ENCODE data around the gene TFF3. TPM values are rescaled to one million over a fixed set of nuclear protein-coding genes. Genes with fewer than 3 reads are reported as not detected.

Gene TFF3
- polyA plus RNA-seq, 1 experiment, result not detected

DNA sequence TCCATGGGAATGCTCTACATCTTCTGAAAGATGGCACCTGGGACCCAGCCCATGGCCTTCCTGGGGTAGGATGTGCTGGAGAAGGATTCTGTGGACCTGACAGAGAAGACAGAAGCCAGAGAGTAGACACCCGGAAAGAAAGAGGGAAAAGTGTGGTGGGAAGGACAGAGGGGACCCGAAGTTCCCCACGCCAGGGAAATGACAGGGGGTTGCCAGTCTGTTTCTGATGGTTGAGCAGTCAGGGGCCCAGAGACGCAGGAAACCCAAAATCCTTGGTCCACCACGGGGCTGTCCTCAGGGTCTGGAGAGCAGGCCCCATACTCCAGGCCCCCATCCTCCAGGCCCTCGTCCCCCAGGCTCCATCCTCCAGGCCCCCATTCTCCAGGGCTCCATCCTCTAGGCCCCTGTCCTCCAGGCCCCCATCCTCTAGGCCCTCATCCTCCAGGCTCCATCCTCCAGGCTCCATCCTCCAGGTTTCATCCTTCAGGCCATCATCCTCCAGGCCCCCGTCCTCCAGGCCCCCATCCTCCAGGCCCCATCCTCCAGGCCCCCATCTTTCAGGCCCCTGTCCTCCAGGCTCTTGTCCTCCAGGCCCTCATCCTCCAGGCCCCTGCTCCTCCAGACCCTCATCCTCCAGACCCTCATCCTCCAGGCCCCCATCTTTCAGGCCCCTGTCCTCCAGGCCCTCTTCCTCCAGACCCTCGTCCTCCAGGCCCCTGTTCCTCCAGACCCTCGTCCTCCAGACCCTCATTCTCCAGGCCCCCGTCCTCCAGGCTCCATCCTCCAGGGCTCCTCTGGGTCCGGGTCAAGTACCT lies 36.6 kb upstream of the TFF3 start:
- Histone ChIP-seq H3K27me3 (ENCODE audit: control insufficient read depth, insufficient read depth, low read length) (no peaks in the 10 kb centered on the region), H3K27ac (ENCODE audit: low read depth, low read length) (no peak overlapping the region), H3K4me3 (ENCODE audit: low read depth, low read length) (no peak overlapping the region), H3K9me3 (ENCODE audit: control insufficient read depth, insufficient read depth, low read length) (peaks cover 5% of the 10 kb centered on the region; the same call in 1 of the 2 replicates)
- POLR2A ChIA-PET, result no interaction called here
- no peak for DNase-seq (ENCODE audit: low read depth, low spot score)
- TF ChIP-seq, protein P1, sequence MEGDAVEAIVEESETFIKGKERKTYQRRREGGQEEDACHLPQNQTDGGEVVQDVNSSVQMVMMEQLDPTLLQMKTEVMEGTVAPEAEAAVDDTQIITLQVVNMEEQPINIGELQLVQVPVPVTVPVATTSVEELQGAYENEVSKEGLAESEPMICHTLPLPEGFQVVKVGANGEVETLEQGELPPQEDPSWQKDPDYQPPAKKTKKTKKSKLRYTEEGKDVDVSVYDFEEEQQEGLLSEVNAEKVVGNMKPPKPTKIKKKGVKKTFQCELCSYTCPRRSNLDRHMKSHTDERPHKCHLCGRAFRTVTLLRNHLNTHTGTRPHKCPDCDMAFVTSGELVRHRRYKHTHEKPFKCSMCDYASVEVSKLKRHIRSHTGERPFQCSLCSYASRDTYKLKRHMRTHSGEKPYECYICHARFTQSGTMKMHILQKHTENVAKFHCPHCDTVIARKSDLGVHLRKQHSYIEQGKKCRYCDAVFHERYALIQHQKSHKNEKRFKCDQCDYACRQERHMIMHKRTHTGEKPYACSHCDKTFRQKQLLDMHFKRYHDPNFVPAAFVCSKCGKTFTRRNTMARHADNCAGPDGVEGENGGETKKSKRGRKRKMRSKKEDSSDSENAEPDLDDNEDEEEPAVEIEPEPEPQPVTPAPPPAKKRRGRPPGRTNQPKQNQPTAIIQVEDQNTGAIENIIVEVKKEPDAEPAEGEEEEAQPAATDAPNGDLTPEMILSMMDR (IDR thresholded peaks at IDR 0.05; ENCODE audit: low read depth, low read length), result no peak
- CTCF ChIA-PET, result no interaction called here

DNA sequence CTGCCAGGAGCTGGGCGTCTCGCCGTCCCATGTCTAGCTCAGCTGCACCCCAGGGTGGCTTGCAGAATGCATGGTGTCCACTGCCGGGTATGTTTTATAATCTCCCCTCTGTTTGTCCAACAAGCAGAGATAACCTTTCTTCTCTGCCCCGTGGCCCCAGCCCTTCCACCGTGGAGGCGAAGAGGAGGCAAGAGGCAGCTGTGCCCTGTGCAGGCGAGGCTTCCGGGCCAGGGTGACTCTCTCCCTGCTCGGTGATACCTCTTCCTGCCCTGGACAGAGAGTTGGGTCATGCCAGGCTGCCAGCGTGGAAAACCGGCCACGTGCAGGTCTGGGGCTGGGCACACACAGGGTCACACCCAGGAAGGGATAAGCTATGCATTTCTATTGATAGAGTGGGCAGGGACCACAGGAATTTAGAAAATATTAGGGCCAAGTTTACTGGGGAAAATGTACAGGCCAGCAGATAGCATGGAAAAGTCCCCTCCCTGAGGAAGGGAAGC lies 35.8 kb upstream of the TFF3 start, which contains the start of gene TFF2:
TSS of gene TFF2 (minus strand) at position 68 of the 500 bp plus-strand sequence. CDS start at position 31, 37 bp downstream.
- no peak for DNase-seq (ENCODE audit: low read depth, low spot score)
- Histone ChIP-seq H3K27ac (ENCODE audit: low read depth, low read length) (no peak within 1 kb of the TSS), H3K27me3 (ENCODE audit: control insufficient read depth, insufficient read depth, low read length) (no peaks in the 10 kb centered on the region), H3K9me3 (ENCODE audit: control insufficient read depth, insufficient read depth, low read length) (peaks cover 5% of the 10 kb centered on the region; the same call in 1 of the 2 replicates), H3K4me3 (ENCODE audit: low read depth, low read length) (no peak within 1 kb of the TSS)
- ChIA-PET CTCF (no interaction called here), POLR2A (no interaction called here)
- TF ChIP-seq, protein P1 (IDR thresholded peaks at IDR 0.05; ENCODE audit: low read depth, low read length), result no peak

DNA sequence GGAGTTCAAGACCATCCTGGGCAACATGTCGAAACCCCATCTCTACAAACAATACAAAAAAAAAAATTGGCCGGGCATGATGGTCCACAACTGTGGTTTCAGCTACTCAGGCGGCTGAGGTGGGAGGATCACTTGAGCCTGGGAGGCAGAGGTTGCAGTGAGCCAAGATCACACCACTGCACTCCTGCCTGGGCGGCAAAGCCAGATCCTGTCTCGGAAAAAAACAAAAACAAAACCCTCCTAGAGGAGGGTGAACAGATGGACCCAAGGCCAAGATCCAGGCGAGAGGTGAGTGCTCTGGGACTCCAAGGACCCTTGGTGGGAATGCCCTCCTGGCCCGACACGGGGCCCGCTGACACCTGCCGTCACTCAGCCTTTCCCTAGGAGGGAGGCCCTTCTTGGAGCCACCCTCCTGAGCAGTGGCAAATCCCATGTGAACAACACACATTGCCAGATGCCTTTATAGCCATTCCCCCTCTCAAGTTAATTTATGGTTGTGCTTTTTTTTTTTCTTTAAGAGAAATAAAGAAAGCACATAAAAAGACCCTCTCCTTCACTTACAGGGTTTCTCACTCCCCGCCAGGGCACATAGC lies 35.2 kb upstream of the TFF3 start:
- Histone ChIP-seq H3K9me3 (ENCODE audit: control insufficient read depth, insufficient read depth, low read length) (peaks cover 5% of the 10 kb centered on the region; the same call in 1 of the 2 replicates), H3K4me3 (ENCODE audit: low read depth, low read length) (no peak overlapping the region), H3K27me3 (ENCODE audit: control insufficient read depth, insufficient read depth, low read length) (no peaks in the 10 kb centered on the region), H3K27ac (ENCODE audit: low read depth, low read length) (no peak overlapping the region)
- ChIA-PET CTCF (no interaction called here), POLR2A (no interaction called here)
- TF ChIP-seq, protein P1 (IDR thresholded peaks at IDR 0.05; ENCODE audit: low read depth, low read length), result no peak
- DNase-seq (ENCODE audit: low read depth, low spot score), result no peak

DNA sequence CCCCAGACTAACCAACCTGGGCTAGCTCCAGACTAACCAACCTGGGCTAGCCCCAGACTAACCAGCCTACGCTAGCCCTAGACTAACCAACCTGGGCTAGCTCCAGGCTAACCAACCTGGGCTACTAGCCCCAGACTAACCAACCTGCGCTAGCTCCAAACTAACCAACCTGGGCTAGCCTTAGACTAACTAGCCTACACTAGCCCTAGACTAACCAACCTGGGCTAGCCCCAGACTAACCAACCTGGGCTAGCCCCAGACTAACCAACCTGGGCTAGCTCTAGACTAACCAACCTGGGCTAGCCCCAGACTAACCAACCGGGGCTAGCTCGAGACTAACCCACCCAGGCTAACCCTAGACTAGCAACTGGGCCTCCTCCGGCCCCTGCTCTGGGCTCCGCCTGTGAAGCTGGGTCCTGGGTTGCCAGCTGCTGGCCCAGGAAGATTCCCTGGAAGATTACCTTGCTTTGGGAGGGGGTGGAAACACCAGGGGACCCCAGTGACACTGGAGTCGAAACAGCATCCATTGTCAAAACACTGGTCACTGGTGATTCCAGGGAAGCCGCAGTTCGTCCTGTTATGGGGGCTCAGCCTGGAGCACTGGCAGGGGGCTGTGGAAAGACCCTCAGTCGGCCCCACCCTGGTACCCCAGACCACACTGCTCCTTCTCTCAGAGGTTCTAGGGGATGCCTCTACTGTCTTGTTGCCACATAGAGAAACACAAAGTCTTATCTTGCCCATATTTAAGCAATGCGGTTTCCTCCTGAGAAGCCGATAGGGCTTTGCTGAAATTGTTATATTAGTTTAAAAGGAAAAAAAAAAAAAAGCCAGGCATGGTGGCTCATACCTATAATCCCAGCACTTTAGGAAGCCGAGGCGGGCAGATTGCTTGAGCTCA lies 34.5 kb upstream of the TFF3 start:
- TF ChIP-seq, protein P1 (IDR thresholded peaks at IDR 0.05; ENCODE audit: low read depth, low read length), result no peak
- CTCF ChIA-PET, result no interaction called here
- no peak overlapping the region for H3K27ac ChIP-seq (ENCODE audit: low read depth, low read length)
- DNase-seq (ENCODE audit: low read depth, low spot score), result no peak
- no peak overlapping the region for H3K4me3 ChIP-seq (ENCODE audit: low read depth, low read length)
- no peaks in the 10 kb centered on the region for H3K27me3 ChIP-seq (ENCODE audit: control insufficient read depth, insufficient read depth, low read length)
- peaks cover 5% of the 10 kb centered on the region; the same call in 1 of the 2 replicates for H3K9me3 ChIP-seq (ENCODE audit: control insufficient read depth, insufficient read depth, low read length)
- POLR2A ChIA-PET, result no interaction called here

Data from AG04450 (cell line).